K562 (cell line): ENCODE measurements around the gene TSPAN1. TPM values are rescaled to one million over a fixed set of nuclear protein-coding genes. Genes with fewer than 3 reads are reported as not detected.

Experiments
- ATAC-seq: fragments of 200-7000 bp; cut with Tn5 transposase; 3 replicates; pipeline ENCODE4 v1.9.1; 2020; ENCODE audit warnings: moderate library complexity
- BruUV-seq: library from RNA; stranded (reverse); fragments of 400-500 nt; replicated peaks from 2 replicates; lab custom pipeline; 2021; lab: Mats Ljungman, UMichigan
- CTCF ChIA-PET: fragments of 300-600 bp; formaldehyde crosslinking; extraction: SDS; loops from one replicate; lab custom pipeline; 2021; ENCODE audit warnings: low intra/inter-chr PET ratio; lab: Yijun Ruan, JAX
- POLR2A ChIA-PET: fragments of 300-600, 350-650 bp; sonication (Branson Sonifier 250); formaldehyde crosslinking; extraction: SDS; loops from one replicate; lab custom pipeline; 2021; ENCODE audit warnings: antibody characterized with exemption, inconsistent platforms; lab: Yijun Ruan, JAX
- DNase-seq, 4 experiments: peaks; one replicate each; pipeline versions ENCODE4 v3.0.0 to v3.0.0-alpha.2; 2011 to 2018; ENCODE audit warnings: low spot score in 3 of 4, mixed read lengths in 3 of 4; ENCODE audit errors: extremely low read depth in 1 of 4
- FAIRE-seq: peaks from 2 replicates; lab custom pipeline; 2011; peaks lifted over from hg19 to GRCh38; lab: Jason Lieb, UNC
- H2AFZ ChIP-seq: 2 replicates; pipeline ENCODE4 v1.6.0; 2011; ENCODE audit warnings: low read depth, low read length, control low read depth, inconsistent platforms
- H3K27ac ChIP-seq: fragments of 200-600 bp; 3 replicates; pipeline ENCODE4 v1.8.0; 2011; ENCODE audit warnings: low read depth, mild to moderate bottlenecking, control low read depth, inconsistent platforms, low read length, moderate library complexity, mixed read lengths; ENCODE audit errors: extremely low read depth
- H3K27me3 ChIP-seq, 2 experiments: fragments of 300-600 bp in 1 of 2; 2 replicates in 1 of 2; 3 replicates in 1 of 2; pipeline versions ENCODE4 v1.6.0 to v1.8.0; 2011; ENCODE audit warnings: inconsistent platforms in 2 of 2, low read length in 2 of 2, mild to moderate bottlenecking in 1 of 2, mixed read lengths in 1 of 2, moderate library complexity in 1 of 2; ENCODE audit not compliant: control insufficient read depth in 2 of 2, insufficient read depth in 2 of 2
- H3K36me3 ChIP-seq: fragments of 300-600 bp; 3 replicates; pipeline ENCODE4 v1.8.0; 2011; ENCODE audit warnings: mild to moderate bottlenecking, low read length, inconsistent platforms; ENCODE audit not compliant: control insufficient read depth, insufficient read depth
- H3K4me1 ChIP-seq, 2 experiments: fragments of 200-600 bp in 1 of 2; replicated peaks in 1 of 2; 2 replicates in 1 of 2; 3 replicates in 1 of 2; pipeline versions ENCODE4 v1.5.1 to v1.8.0; 2011; ENCODE audit warnings: inconsistent platforms in 2 of 2, low read length in 2 of 2, mild to moderate bottlenecking in 1 of 2, mixed read lengths in 1 of 2, moderate library complexity in 1 of 2; ENCODE audit not compliant: control insufficient read depth in 2 of 2, insufficient read depth in 2 of 2
- H3K4me2 ChIP-seq: 2 replicates; pipeline ENCODE4 v1.6.1; 2011; ENCODE audit warnings: low read length, control low read depth, inconsistent platforms, mixed read lengths; ENCODE audit not compliant: insufficient read depth
- H3K4me3 ChIP-seq: fragments of 200-600 bp; sonication (generic), shearing (Covaris generic); 2 replicates; pipeline ENCODE4 v1.5.1; 2016; ENCODE audit warnings: control low read depth, inconsistent platforms
- H3K79me2 ChIP-seq: fragments of 200-600 bp; 3 replicates; pipeline ENCODE4 v1.8.0; 2011; ENCODE audit warnings: low read length, inconsistent platforms; ENCODE audit not compliant: control insufficient read depth, insufficient read depth
- H3K9ac ChIP-seq, 2 experiments: 2 replicates each; pipeline versions ENCODE4 v1.6.0 to v1.6.1; 2011; ENCODE audit warnings: low read depth in 2 of 2, low read length in 2 of 2, control low read depth in 1 of 2, inconsistent platforms in 1 of 2, mild to moderate bottlenecking in 1 of 2, mixed read lengths in 1 of 2; ENCODE audit not compliant: insufficient read depth in 1 of 2
- H3K9me1 ChIP-seq: one replicate; pipeline ENCODE4 v1.6.0; 2011; ENCODE audit warnings: inconsistent platforms, mild to moderate bottlenecking, low read length, moderate library complexity; ENCODE audit not compliant: control insufficient read depth, insufficient read depth
- H3K9me3 ChIP-seq: replicated peaks from 2 replicates; pipeline ENCODE4 v1.5.1; 2011; ENCODE audit warnings: low read depth, low read length, inconsistent platforms; ENCODE audit not compliant: control insufficient read depth, insufficient read depth
- H4K20me1 ChIP-seq: replicated peaks from 2 replicates; pipeline ENCODE4 v1.6.1; 2011; ENCODE audit warnings: low read length, inconsistent platforms, mixed read lengths; ENCODE audit not compliant: control insufficient read depth, insufficient read depth
- BRD9 ChIP-seq: fragments of 450-650 bp; IDR thresholded peaks from 2 replicates; pipeline ENCODE4 v1.6.1; 2018; ENCODE audit warnings: low read depth; ENCODE audit not compliant: partially characterized antibody
- CHD2 ChIP-seq: IDR thresholded peaks from 2 replicates; pipeline ENCODE4 v1.6.1; 2011; ENCODE audit warnings: low read depth, low read length
- HIVEP1 ChIP-seq: fragments of 250-450 bp; sonication (Bioruptor Pico); IDR thresholded peaks from 2 replicates; pipeline ENCODE4 v1.4.0; 2020; ENCODE audit warnings: mild to moderate bottlenecking
- NBN ChIP-seq: fragments of 450-650 bp; IDR thresholded peaks from 2 replicates; pipeline ENCODE4 v1.6.1; 2016; ENCODE audit warnings: low read depth, mild to moderate bottlenecking
- NCOA4 ChIP-seq: fragments of 450-650 bp; IDR thresholded peaks from 2 replicates; pipeline ENCODE4 v1.6.1; 2018; ENCODE audit warnings: mild to moderate bottlenecking; ENCODE audit not compliant: partially characterized antibody
- PCBP1 ChIP-seq: fragments of 200-400 bp; formaldehyde crosslinking; IDR thresholded peaks from 2 replicates; pipeline ENCODE4 v1.6.1; 2018; ENCODE audit warnings: mild to moderate bottlenecking, low read depth, low read length; ENCODE audit not compliant: poor library complexity, severe bottlenecking
- RBBP5 ChIP-seq: fragments of 200-600 bp; sonication (generic); IDR thresholded peaks from 2 replicates; pipeline ENCODE4 v1.6.1; 2012; ENCODE audit warnings: borderline replicate concordance, mild to moderate bottlenecking, low read length, control low read depth, inconsistent platforms; ENCODE audit not compliant: insufficient read depth, poor library complexity, severe bottlenecking
- RUNX1 ChIP-seq: sonication (generic); IDR thresholded peaks from 2 replicates; pipeline ENCODE4 v1.6.1; 2016; ENCODE audit warnings: antibody characterized with exemption, low read depth
- TCF7 ChIP-seq: sonication (generic); IDR thresholded peaks from 2 replicates; pipeline ENCODE4 v1.6.1; 2016; ENCODE audit warnings: antibody characterized with exemption, borderline replicate concordance
- ZBTB33 ChIP-seq: sonication (generic); formaldehyde crosslinking; IDR thresholded peaks from 2 replicates; pipeline ENCODE4 v1.8.1; 2023; ENCODE audit warnings: mild to moderate bottlenecking, missing genetic modification reagents
- ZNF584 ChIP-seq: fragments of 200-800 bp; sonication (Bioruptor generic); IDR thresholded peaks from 2 replicates; pipeline ENCODE4 v1.6.1; 2016; ENCODE audit warnings: low read depth, mild to moderate bottlenecking, missing genetic modification characterization, missing compliant biosample characterization
- WGBS: fragments of 100-300 bp; shearing (Covaris generic); methylation state at CpG from one replicate; pipeline ENCODE4 v1.1.6; 2016; ENCODE audit warnings: low coverage, mixed read lengths; ENCODE audit not compliant: insufficient coverage; ENCODE audit errors: missing lambda C conversion rate; 5-methylcytosine and 5-hydroxymethylcytosine counted together
- in situ Hi-C: fragments of 300-500 bp; cut with MboI; formaldehyde crosslinking; loops from 4 replicates; pipeline ENCODE4 v1.15.0; 2018; ENCODE audit warnings: inconsistent platforms, mixed read lengths
- intact Hi-C: fragments of 100-400 bp; cut with micrococcal nuclease; formaldehyde crosslinking; loops from 2 replicates; pipeline ENCODE4 v1.14.2; 2022
- polyA plus RNA-seq, 8 experiments: library from polyadenylated mRNA; depleted of rRNA in 4 of 8; stranded (reverse) in 5 of 8; unstranded in 3 of 8; fragments of >200 nt; fragmentation: Nextera tagmentation in 2 of 8; fragmentation: Illumina TruSeq in 1 of 8; extraction: Ambion mirVana in 2 of 8; extraction: Trizol in 1 of 8; gene quantifications; 2 replicates each; pipeline versions ENCODE4 v1.2.1 to v1.2.3, GENCODE V29; 2011 to 2014; ENCODE audit warnings: inconsistent platforms in 1 of 8, missing spikeins in 1 of 8
- total RNA-seq, 7 experiments: library from RNA; depleted of rRNA in 6 of 7; stranded (reverse); fragments of >200 nt in 6 of 7; fragmentation: Illumina TruSeq in 2 of 7; extraction: Trizol in 2 of 7; gene quantifications; 2 replicates each; pipeline versions ENCODE4 v1.2.1 to v1.2.3, GENCODE V29; 2011 to 2021; ENCODE audit warnings: low replicate concordance in 1 of 7

Gene TSPAN1
- total and polyA plus RNA-seq, 9 of the 15 experiments (the other 6 are each of a cell fraction or from before 2014, with no cell fraction given): 0.58 TPM; not detected in 8

GRCh38 chr1:46160212-46160611, 14.7 kb upstream of the TSPAN1 start:
- 41% methylated on average over 1 of the region's 1 CpG for WGBS
- Histone ChIP-seq H3K4me2 (no peak overlapping the region), H3K4me3 (no peak overlapping the region), H4K20me1 (no peaks in the 10 kb centered on the region), H3K9me1 (no peaks in the 10 kb centered on the region), H3K9me3 (no peaks in the 10 kb centered on the region), H3K27ac (no peak overlapping the region), H3K4me1 (peaks cover 29 to 39% of the 10 kb centered on the region in 2 experiments), H2AFZ (no peak overlapping the region), H3K79me2 (no peaks in the 10 kb centered on the region), H3K9ac (no peak overlapping the region), H3K36me3 (no peaks in the 10 kb centered on the region), H3K27me3 (peaks cover 9 to 17% of the 10 kb centered on the region in 2 experiments)
- ATAC-seq: no peak
- no peak for FAIRE-seq
- in situ Hi-C loops: no loop called here
- no peak for DNase-seq
- POLR2A ChIA-PET: interaction anchor here (0.7 to 1.4 kb wide), 3 partner anchors 14 to 131 kb away, joined by 3 to 5 read pairs (median 5); partner anchors contain the start of genes PIK3R3 and TSPAN1
- TF ChIP-seq NCOA4 (no peak), PCBP1 (no peak)
- no TSS peak for BruUV-seq
- CTCF ChIA-PET: no interaction called here
- intact Hi-C loops: no loop called here

- in situ Hi-C loops: no loop called here
- no peak for FAIRE-seq
These were observed 8.1 kb upstream of the TSPAN1 start for GRCh38 chr1:46166521-46167462.

More at GRCh38 chr1:46166521-46167462, 8.1 kb upstream of the TSPAN1 start:
- H3K4me2 ChIP-seq: no peak overlapping the region
- 76% methylated on average over 45 of the region's 47 CpGs for WGBS
- intact Hi-C loops: no loop called here
- TF ChIP-seq HIVEP1 (CRISPR knock-in tag) (no peak), CHD2 (no peak), RBBP5 (no peak), ZNF584 (no peak), RUNX1 (no peak), NBN (no peak), TCF7 (no peak), ZBTB33 (CRISPR knock-in tag) (peak; percentile 62; the same call in 1 of the 2 replicates), BRD9 (no peak)
- H2AFZ ChIP-seq: no peak overlapping the region
- peaks cover 0 to 19% of the 10 kb centered on the region in 2 experiments; a peak in 3 of 5 replicates for H3K4me1 ChIP-seq
- 0 out of 4 replicates have a peak overlapping the region, but pooled peaks of 1 of the 2 experiments have one; percentile 33 for H3K9ac ChIP-seq
- DNase-seq: no peak
- no peaks in the 10 kb centered on the region for H4K20me1 ChIP-seq
- H3K36me3 ChIP-seq: no peaks in the 10 kb centered on the region
- H3K9me1 ChIP-seq: no peaks in the 10 kb centered on the region
- CTCF ChIA-PET: no interaction called here
- no peak overlapping the region for H3K4me3 ChIP-seq
- no peaks in the 10 kb centered on the region for H3K79me2 ChIP-seq
- H3K27ac ChIP-seq: no peak overlapping the region
- H3K27me3 ChIP-seq: peaks cover 9 to 23% of the 10 kb centered on the region in 2 experiments
- POLR2A ChIA-PET: interaction anchor here (1.0 to 2.4 kb wide), 3 partner anchors 9 to 36 kb away, joined by 3 to 15 read pairs (median 3); no protein-coding TSS in a partner anchor
- H3K9me3 ChIP-seq: no peaks in the 10 kb centered on the region
- ATAC-seq: no peak
- BruUV-seq: no TSS peak
